Amygdala (tissue), 56 donors: ENCODE results near the gene ATF7.
A peak's percentile ranks its signal among the peaks of the same experiment; 100 is the strongest.
"Not testable (repeated sequence)": the region's sequence is repeated elsewhere in the genome, so short reads cannot be mapped to it uniquely, and the experiment has no call there.

ENCODE experiments used
- DNase-seq, 56 donors: peaks; one replicate each; lab custom pipeline; 2025; lab: John Stamatoyannopoulos, UW

Gene ATF7

GRCh38 chr12:53631721-53632120 lies 5.5 kb upstream of the ATF7 start:
- DNase-seq, result no peak

- no peak for DNase-seq
Measured at GRCh38 chr12:53627919-53628318, 1.7 kb upstream of the ATF7 start.

GRCh38 chr12:53626702-53627169 lies 554 bp upstream of the ATF7 start:
- no peak for DNase-seq

- DNase-seq, result no peak
Measured at GRCh38 chr12:53625373-53625945, 723 bp downstream of the ATF7 start.

- DNase-seq, result no peak
Measured at GRCh38 chr12:53624956-53625355, 1.2 kb downstream of the ATF7 start.

- DNase-seq, result no peak
Measured at GRCh38 chr12:53624458-53624857, 1.7 kb downstream of the ATF7 start.

- peak in 13 of 56 donors; percentile 8 to 55 (median 21) for DNase-seq
Measured at GRCh38 chr12:53623548-53624385, 2.4 kb downstream of the ATF7 start.

GRCh38 chr12:53622724-53623123 lies 3.5 kb downstream of the ATF7 start:
- no peak for DNase-seq

- DNase-seq, result no peak
Measured at GRCh38 chr12:53618275-53618674, 7.9 kb downstream of the ATF7 start.

- DNase-seq, result no peak
Measured at GRCh38 chr12:53617700-53618099, 8.5 kb downstream of the ATF7 start.

GRCh38 chr12:53616950-53617349 lies 9.2 kb downstream of the ATF7 start:
- DNase-seq, result no peak

GRCh38 chr12:53613821-53614220 lies 12.4 kb downstream of the ATF7 start:
- DNase-seq, result no peak

- DNase-seq, result no peak
Measured at GRCh38 chr12:53612978-53613377, 13.2 kb downstream of the ATF7 start.

GRCh38 chr12:53611304-53611703 lies 14.9 kb downstream of the ATF7 start:
- DNase-seq, result no peak

GRCh38 chr12:53606688-53607087 lies 19.5 kb downstream of the ATF7 start:
- DNase-seq, result not testable (repeated sequence)

GRCh38 chr12:53604581-53604980 lies 21.6 kb downstream of the ATF7 start:
- no peak for DNase-seq

- peak in 2 of 56 donors; percentile 10 to 12 for DNase-seq
Measured at GRCh38 chr12:53603804-53604203, 22.4 kb downstream of the ATF7 start.

GRCh38 chr12:53603196-53603595 lies 23.0 kb downstream of the ATF7 start:
- no peak for DNase-seq

- DNase-seq, result peak in 1 of 56 donors; percentile 7
Measured at GRCh38 chr12:53602176-53602864, 23.9 kb downstream of the ATF7 start.

- peak in 11 of 56 donors; percentile 5 to 44 (median 20) for DNase-seq
Measured at GRCh38 chr12:53601296-53601847, 24.8 kb downstream of the ATF7 start.
